HEK293T (cell line): Measurements from ENCODE around the gene KANSL1L.
"Not testable (repeated sequence)": the region's sequence is repeated elsewhere in the genome, so short reads cannot be mapped to it uniquely, and the experiment has no call there.

ENCODE experiments used
- ARNT ChIP-seq: fragments of 450-650 bp; IDR thresholded peaks from 2 replicates; pipeline ENCODE4 v1.6.1; 2017; ENCODE audit warnings: mild to moderate bottlenecking
- NFRKB ChIP-seq: fragments of 450-650 bp; IDR thresholded peaks from 2 replicates; pipeline ENCODE4 v1.6.1; 2016; ENCODE audit warnings: mild to moderate bottlenecking, moderate library complexity
- TARDBP ChIP-seq: fragments of 450-650 bp; IDR thresholded peaks from 2 replicates; pipeline ENCODE4 v1.6.1; 2016

- not testable (repeated sequence) for TF ChIP-seq NFRKB, TARDBP, ARNT
These were observed 10.4 kb upstream of the KANSL1L start for GRCh38 chr2:210181606-210182088.
